Fibroblast of lung (primary cell): ENCODE results near the gene OR1G1. TPM values are rescaled to one million over a fixed set of nuclear protein-coding genes. Genes with fewer than 3 reads are reported as not detected.

Source experiments
- DNase-seq, 2 donors: peaks; one replicate each; pipeline versions ENCODE4 v3.0.0 to v3.0.0-alpha.2; 2010; ENCODE audit warnings: low read depth in 2 of 2
- H2AFZ ChIP-seq: 2 replicates; pipeline ENCODE4 v1.5.1; 2012; ENCODE audit warnings: low read length, control low read depth, inconsistent platforms
- H3K27ac ChIP-seq: 2 replicates; pipeline ENCODE4 v1.5.1; 2011; ENCODE audit warnings: low read length, control low read depth; ENCODE audit not compliant: insufficient read depth
- H3K27me3 ChIP-seq: 2 replicates; pipeline ENCODE4 v1.5.1; 2011; ENCODE audit warnings: mild to moderate bottlenecking, low read length; ENCODE audit not compliant: control insufficient read depth, insufficient read depth
- H3K36me3 ChIP-seq: 2 replicates; pipeline ENCODE4 v1.5.1; 2011; ENCODE audit warnings: low read length; ENCODE audit not compliant: control insufficient read depth, insufficient read depth
- H3K4me1 ChIP-seq: 2 replicates; pipeline ENCODE4 v1.5.1; 2011; ENCODE audit warnings: low read length; ENCODE audit not compliant: control insufficient read depth, insufficient read depth; ENCODE audit errors: extremely low read depth
- H3K4me2 ChIP-seq: 2 replicates; pipeline ENCODE4 v1.5.1; 2011; ENCODE audit warnings: low read length, control low read depth; ENCODE audit not compliant: insufficient read depth; ENCODE audit errors: extremely low read depth
- H3K4me3 ChIP-seq, 4 experiments: fragments of 200-600 bp in 1 of 4; sonication (generic) in 1 of 4; replicated peaks in 1 of 4; 2 replicates each; pipeline ENCODE4 v1.5.1; 2011 to 2016; ENCODE audit warnings: low read length in 4 of 4, low read depth in 3 of 4, mild to moderate bottlenecking in 3 of 4, control low read depth in 2 of 4, inconsistent platforms in 1 of 4, mixed read lengths in 1 of 4; ENCODE audit not compliant: insufficient read depth in 1 of 4; ENCODE audit errors: control extremely low read depth in 1 of 4
- H3K79me2 ChIP-seq: 2 replicates; pipeline ENCODE4 v1.5.1; 2012; ENCODE audit warnings: mild to moderate bottlenecking, low read length, inconsistent platforms; ENCODE audit not compliant: control insufficient read depth, insufficient read depth
- H3K9ac ChIP-seq: 2 replicates; pipeline ENCODE4 v1.5.1; 2011; ENCODE audit warnings: mild to moderate bottlenecking, low read length, control low read depth; ENCODE audit not compliant: insufficient read depth
- H3K9me3 ChIP-seq: 2 replicates; pipeline ENCODE4 v1.5.1; 2012; ENCODE audit warnings: low read depth, low read length; ENCODE audit not compliant: control insufficient read depth, insufficient read depth
- H4K20me1 ChIP-seq: 2 replicates; pipeline ENCODE4 v1.5.1; 2011; ENCODE audit warnings: low read length; ENCODE audit not compliant: control insufficient read depth, insufficient read depth; ENCODE audit errors: extremely low read depth
- CTCF ChIP-seq, 2 donors: IDR thresholded peaks in 1 of 2; conservative IDR thresholded peaks in 1 of 2; 1 replicate in 1 of 2; 2 replicates in 1 of 2; pipeline ENCODE4 v1.5.1; 2011 to 2012; ENCODE audit warnings: low read length in 2 of 2, control low read depth in 1 of 2, inconsistent platforms in 1 of 2, low read depth in 1 of 2, mild to moderate bottlenecking in 1 of 2
- EZH2 ChIP-seq: IDR thresholded peaks from 2 replicates; pipeline ENCODE4 v1.5.1; 2012; ENCODE audit warnings: low read length, control low read depth, mild to moderate bottlenecking; ENCODE audit errors: missing control alignments
- polyA plus RNA-seq, 2 donors: library from polyadenylated mRNA; depleted of rRNA in 1 of 2; stranded (reverse) in 1 of 2; unstranded in 1 of 2; fragments of >200 nt; gene quantifications; 2 replicates each; pipeline ENCODE4 v1.2.1, GENCODE V29; 2011 to 2012; ENCODE audit warnings: missing spikeins in 1 of 2
- total RNA-seq: library from RNA; depleted of rRNA; stranded (reverse); fragments of >200 nt; gene quantifications from 2 replicates; pipeline ENCODE4 v1.2.1, GENCODE V29; 2014

The OR1G1 gene
- total and polyA plus RNA-seq, 2 donors (not counting 1 experiment from before 2014, with no cell fraction given): not detected

DNA sequence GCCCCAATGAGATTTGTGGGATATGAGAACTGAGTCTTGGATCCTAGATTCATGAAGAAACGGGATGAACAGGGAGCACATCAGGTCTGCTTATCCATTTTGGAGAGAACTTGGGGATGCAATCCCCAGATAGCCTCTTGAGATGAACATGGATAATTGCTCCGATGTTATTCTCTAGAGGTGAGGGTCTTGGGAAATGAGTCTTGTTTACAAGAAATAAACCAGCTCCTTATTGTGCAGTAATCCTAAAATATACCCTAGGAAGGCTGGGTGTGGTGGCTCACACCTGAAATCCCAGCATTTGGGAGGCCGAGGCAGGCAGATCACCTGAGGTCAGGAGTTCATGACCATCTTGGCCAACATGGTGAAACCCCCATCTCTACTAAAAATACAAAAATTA is 23.0 kb downstream of the OR1G1 start, which contains the start of gene OR1D2:
Gene OR1D2, minus strand, starts transcription at position 101 of the 400 bp plus-strand sequence. CDS start 11,426 bp downstream, outside the sequence.
- Histone ChIP-seq H3K4me1 (no peaks in the 10 kb centered on the region), H3K36me3 (no peaks in the 10 kb centered on the region), H3K27ac (no peak within 1 kb of the TSS), H3K79me2 (no peaks in the 10 kb centered on the region), H2AFZ (no peak within 1 kb of the TSS), H3K27me3 (no peaks in the 10 kb centered on the region), H3K9ac (no peak within 1 kb of the TSS), H3K4me2 (no peak within 1 kb of the TSS), H3K4me3 (no peak within 1 kb of the TSS), H4K20me1 (no peaks in the 10 kb centered on the region), H3K9me3 (no peaks in the 10 kb centered on the region)
- TF ChIP-seq CTCF (conservative IDR thresholded peaks at IDR 0.05 in 1 of 2, IDR thresholded peaks at IDR 0.05 in 1 of 2; ENCODE audit: low read depth in 1 of 2, low read length in 2 of 2) (no peak), EZH2 (no peak)
- no peak for DNase-seq

Other genes with a start within 250 kb of the OR1G1 start
- gene OR1D5, start 63.9 kb downstream of the OR1G1 start, total RNA-seq: not detected in 2 replicates
- gene OR1D5, start 63.9 kb downstream of the OR1G1 start, polyA plus RNA-seq: not detected in 2 replicates
- not detected in 2 replicates for gene OR1D2, start 23.1 kb downstream of the OR1G1 start, total RNA-seq
- gene OR1D2, start 23.1 kb downstream of the OR1G1 start, polyA plus RNA-seq: not detected in 2 replicates
- not detected in 2 replicates for gene OR1A2, start 70.0 kb upstream of the OR1G1 start, total RNA-seq
- not detected in 2 replicates for gene OR1A2, start 70.0 kb upstream of the OR1G1 start, polyA plus RNA-seq
- not detected in 2 replicates for gene OR1A1, start 80.1 kb upstream of the OR1G1 start, total RNA-seq
- gene OR1A1, start 80.1 kb upstream of the OR1G1 start, polyA plus RNA-seq: not detected in 2 replicates
- not detected in 2 replicates for gene OR3A1, start 170.8 kb upstream of the OR1G1 start, total RNA-seq
- 0.03 TPM in 1 of 2 replicates, not detected in the other for gene OR3A1, start 170.8 kb upstream of the OR1G1 start, polyA plus RNA-seq